Ovary (tissue), 9 donors: ENCODE results near the gene ATG16L2. TPM values are rescaled to one million over a fixed set of nuclear protein-coding genes. Genes with fewer than 3 reads are reported as not detected.
"Not testable (repeated sequence)": the region's sequence is repeated elsewhere in the genome, so short reads cannot be mapped to it uniquely, and the experiment has no call there.

Experiments
- DNase-seq, 5 donors: peaks; one replicate each; pipeline ENCODE4 v3.0.0-alpha.2; 2019 to 2020
- H3K27ac ChIP-seq, 2 donors: fragments of 200-600 bp; one replicate each; pipeline versions ENCODE4 v1.5.1 to v1.8.0; 2019 to 2022
- H3K27me3 ChIP-seq: fragments of 200-600 bp; one replicate; pipeline ENCODE4 v1.8.0; 2022
- H3K36me3 ChIP-seq: fragments of 200-600 bp; sonication (generic); one replicate; pipeline ENCODE4 v1.5.1; 2019
- H3K4me1 ChIP-seq: one replicate; pipeline ENCODE4 v1.8.1; 2013; ENCODE audit warnings: mild to moderate bottlenecking, moderate library complexity; ENCODE audit not compliant: insufficient read depth
- H3K4me3 ChIP-seq: fragments of 200-600 bp; sonication (generic); one replicate; pipeline ENCODE4 v1.5.1; 2017
- H3K9me3 ChIP-seq, 2 donors: fragments of 200-600 bp in 1 of 2; sonication (generic) in 1 of 2; one replicate each; pipeline versions ENCODE4 v1.5.1 to v1.8.1; 2013 to 2019; ENCODE audit warnings: mild to moderate bottlenecking in 1 of 2, moderate library complexity in 1 of 2
- CTCF ChIP-seq, 3 donors: fragments of 450-650 bp in 2 of 3; fragments of 200-600 bp in 1 of 3; IDR thresholded peaks; one replicate each; pipeline versions ENCODE4 v1.5.1 to v1.8.0; 2016 to 2022; ENCODE audit warnings: antibody characterized with exemption in 3 of 3, mild to moderate bottlenecking in 1 of 3
- EP300 ChIP-seq: sonication (generic); formaldehyde crosslinking; IDR thresholded peaks from one replicate; pipeline ENCODE4 v1.6.1; 2017; ENCODE audit warnings: antibody characterized with exemption
- POLR2A ChIP-seq: fragments of 450-650 bp; IDR thresholded peaks from one replicate; pipeline ENCODE4 v1.6.1; 2017; ENCODE audit warnings: antibody characterized with exemption, mild to moderate bottlenecking, moderate library complexity
- WGBS, 3 donors: extraction: QIAGEN DNeasy Blood & Tissue Kit in 1 of 3; methylation state at CpG; one replicate each; pipeline versions ENCODE4 v1.1.5 to v1.1.7; 2013 to 2017; 5-methylcytosine and 5-hydroxymethylcytosine counted together
- intact Hi-C, 4 donors: fragments of 100-400 bp; cut with DNase I; formaldehyde crosslinking; loops; one replicate each; pipeline versions ENCODE4 v1.11.0 to v1.15.1; 2022 to 2023
- polyA plus RNA-seq, 2 donors: library from polyadenylated mRNA; stranded (reverse); fragments of 200-250 nt in 1 of 2; fragments of 350-450 nt in 1 of 2; fragmentation: Illumina TruSeq in 1 of 2; extraction: RNeasy Lipid Tissue Mini Kit (QIAGEN cat#74804) in 1 of 2; gene quantifications; one replicate each; pipeline ENCODE4 v1.2.3, GENCODE V29; 2013 to 2014
- total RNA-seq, 7 donors: library from RNA; depleted of rRNA in 2 of 7; stranded (reverse); fragments of >200 nt in 2 of 7; fragmentation: NEBNext Ultra II Directional in 3 of 7; extraction: Animal tissue kit (Norgen Biotek cat#: 25700) in 3 of 7; gene quantifications; one replicate each; pipeline versions ENCODE4 v1.1.0 to v1.2.4, GENCODE V29; 2016 to 2023
- donor health status: DM: no; HTN: no; CAD: no; lungs with moderate emphysema.
- donor health status: DM: no; HTN: no; CAD: no.
- donor health status: Bipolar disorder and iron deficiency.
- donor health status: DM: yes; HTN: yes; CAD: no.
- donor health status: DM: no; HTN: no; CAD: no.
- donor health status: DM: yes; HTN: yes; CAD: no.

ATG16L2 gene
- total and polyA plus RNA-seq, 9 donors = 21.8 to 42.3 (median 30.3) TPM

DNA sequence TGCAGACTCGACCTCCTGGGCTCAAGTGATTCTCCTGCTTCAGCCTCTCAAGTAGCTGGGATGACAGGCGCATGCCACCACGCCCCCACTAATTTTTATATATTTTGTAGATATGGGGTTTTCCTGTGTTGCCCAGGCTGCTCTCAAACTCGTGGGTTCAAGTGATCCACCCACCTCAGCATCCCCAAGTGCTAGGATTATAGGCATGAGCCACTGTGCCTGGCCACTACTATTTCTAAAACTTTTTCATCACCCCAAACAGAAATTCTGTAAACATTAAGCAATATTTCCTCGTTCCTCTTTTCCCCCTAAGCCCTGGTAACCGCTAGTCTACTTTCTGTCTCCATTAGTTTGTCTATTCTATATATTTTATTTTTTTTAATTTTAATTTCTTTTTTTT, 9.0 kb upstream of the ATG16L2 start:
- intact Hi-C loops = no loop called here
- Histone ChIP-seq H3K36me3 (no peaks in the 10 kb centered on the region), H3K9me3 (no peaks in the 10 kb centered on the region), H3K27ac (no peak overlapping the region), H3K4me3 (no peak overlapping the region), H3K27me3 (no peaks in the 10 kb centered on the region), H3K4me1 (no peaks in the 10 kb centered on the region)
- TF ChIP-seq EP300 (no peak), CTCF (IDR thresholded peaks at IDR 0.05) (no peak), POLR2A (no peak)
- no peak for DNase-seq
- 84 to 87% (median 86%) methylated on average over 6 of the region's 6 CpGs for WGBS, 3 donors

DNA sequence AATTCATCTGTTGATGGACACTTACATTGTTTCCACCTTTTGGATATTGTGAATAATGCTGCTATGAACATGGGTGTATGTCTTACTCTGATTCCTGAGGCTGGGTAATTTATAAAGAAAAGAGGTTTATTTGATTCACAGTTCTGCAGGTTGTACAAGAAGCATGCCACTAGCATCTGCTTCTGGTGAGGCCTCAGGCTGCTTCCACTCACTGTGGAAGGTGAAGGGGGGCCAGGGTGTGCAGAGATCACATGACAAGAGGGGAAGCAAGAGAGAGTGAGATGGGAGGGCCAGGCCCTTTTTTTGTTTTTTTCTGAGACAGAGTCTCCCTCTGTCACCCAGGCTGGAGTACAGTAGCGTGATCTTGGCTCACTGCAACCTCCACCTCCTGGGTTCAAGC, 7.8 kb upstream of the ATG16L2 start:
- H3K9me3 ChIP-seq, H3K27ac ChIP-seq, H3K27me3 ChIP-seq, H3K36me3 ChIP-seq, intact Hi-C loops, DNase-seq, H3K4me3 ChIP-seq, H3K4me1 ChIP-seq: not testable (repeated sequence)
- 92 to 100% (median 100%) methylated on average over 1 of the region's 1 CpG for WGBS, 3 donors

DNA sequence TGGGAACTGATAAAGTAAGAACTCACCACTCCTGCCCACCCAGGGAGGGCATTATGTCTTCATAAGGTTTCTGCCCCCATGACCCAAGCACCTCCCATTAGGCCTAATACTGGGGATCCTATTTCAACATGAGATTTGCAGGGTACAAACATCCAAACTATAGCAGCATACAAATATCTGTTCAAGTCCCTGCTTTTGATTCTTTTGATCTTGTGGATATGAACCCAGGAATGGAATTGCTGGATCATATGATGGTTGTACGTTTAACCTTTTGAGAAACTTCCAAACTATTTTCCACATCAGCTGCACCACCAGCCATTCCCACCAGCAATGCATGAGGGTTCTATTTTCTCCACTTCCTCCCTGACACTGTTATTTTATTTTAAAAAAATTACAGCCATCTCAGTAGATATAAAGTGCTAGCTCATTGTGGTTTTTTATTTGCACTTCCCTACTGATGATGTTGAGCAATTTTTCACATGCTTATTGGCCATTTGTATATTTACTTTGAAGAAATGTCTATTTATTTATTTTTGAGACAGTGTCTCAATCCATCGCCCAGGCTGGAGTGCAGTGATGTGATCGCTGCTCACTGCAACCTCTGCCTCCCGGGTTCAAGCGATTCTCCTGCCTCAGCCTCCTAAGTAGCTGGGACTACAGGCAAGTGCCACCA, 7.1 kb upstream of the ATG16L2 start:
- intact Hi-C loops = no loop called here
- no peak for TF ChIP-seq EP300
- TF ChIP-seq POLR2A = no peak
- no peak for TF ChIP-seq CTCF (IDR thresholded peaks at IDR 0.05)
- Histone ChIP-seq H3K36me3 (no peaks in the 10 kb centered on the region), H3K27ac (no peak overlapping the region), H3K4me3 (no peak overlapping the region), H3K4me1 (no peaks in the 10 kb centered on the region), H3K9me3 (no peaks in the 10 kb centered on the region), H3K27me3 (no peaks in the 10 kb centered on the region)
- WGBS, 3 donors = 69 to 78% (median 74%) methylated on average over 5 of the region's 5 CpGs
- no peak for DNase-seq

DNA sequence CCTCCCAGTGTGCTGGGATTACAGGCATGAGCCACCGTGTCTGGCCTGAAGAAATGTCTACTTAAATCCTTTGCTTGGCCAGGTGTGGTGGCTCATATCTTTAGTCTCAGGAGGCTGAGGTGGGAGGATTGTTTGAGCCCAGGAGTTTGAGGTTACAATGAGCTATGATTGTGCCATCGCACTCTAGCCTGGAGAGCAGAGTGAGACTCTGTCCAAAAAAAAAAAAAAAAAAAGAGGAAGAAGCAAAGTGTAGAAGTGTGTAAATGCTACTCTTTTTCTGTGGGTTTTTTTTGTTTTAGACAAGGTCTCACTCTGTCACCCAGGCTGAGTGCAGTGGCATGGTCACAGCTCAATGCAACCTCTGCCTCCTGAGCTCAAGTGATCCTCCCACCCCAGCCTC, 6.4 kb upstream of the ATG16L2 start:
- Histone ChIP-seq H3K27me3 (no peaks in the 10 kb centered on the region), H3K27ac (no peak overlapping the region), H3K9me3 (no peaks in the 10 kb centered on the region), H3K4me1 (peaks cover 2% of the 10 kb centered on the region), H3K4me3 (no peak overlapping the region), H3K36me3 (no peaks in the 10 kb centered on the region)
- DNase-seq = no peak
- whole genome bisulfite sequencing, 3 donors = 71 to 84% (median 74%) methylated on average over 2 of the region's 2 CpGs
- intact Hi-C loops = no loop called here
- TF ChIP-seq CTCF (IDR thresholded peaks at IDR 0.05) = no peak

GRCh38 chr11:72808331-72808798, 5.8 kb upstream of the ATG16L2 start:
- Histone ChIP-seq H3K27ac (no peak overlapping the region), H3K36me3 (no peaks in the 10 kb centered on the region), H3K4me3 (no peak overlapping the region), H3K9me3 (no peaks in the 10 kb centered on the region), H3K4me1 (peaks cover 5% of the 10 kb centered on the region), H3K27me3 (no peaks in the 10 kb centered on the region)
- WGBS, 3 donors = 89 to 94% (median 90%) methylated on average over 4 of the region's 4 CpGs
- intact Hi-C loops = no loop called here
- no peak for TF ChIP-seq CTCF (IDR thresholded peaks at IDR 0.05)
- TF ChIP-seq EP300 = no peak
- no peak for TF ChIP-seq POLR2A
- no peak for DNase-seq

GRCh38 chr11:72811686-72812085, 2.5 kb upstream of the ATG16L2 start:
- H3K4me1 ChIP-seq, H3K36me3 ChIP-seq: not testable (repeated sequence)
- intact Hi-C loops = loop anchor here in 1 of 4 donors (10.0 kb wide), 1 partner anchor 207 kb away; no protein-coding TSS in a partner anchor

More at GRCh38 chr11:72811686-72812085, 2.5 kb upstream of the ATG16L2 start:
- peak in 1 of 5 donors; percentile 13 for DNase-seq
- 90 to 94% (median 91%) methylated on average over 10 of the region's 10 CpGs for WGBS, 3 donors
- H3K9me3 ChIP-seq, H3K27ac ChIP-seq, H3K4me3 ChIP-seq, H3K27me3 ChIP-seq: not testable (repeated sequence)
